A549 treated with RU486 at 1 μM for 4 hours (cell line): ENCODE measurements around the gene ITGAV. TPM values are rescaled to one million over a fixed set of nuclear protein-coding genes. Genes with fewer than 3 reads are reported as not detected.

Experiments
- total RNA-seq: library from RNA; stranded (reverse); fragments of 200-300 nt; extraction: Qiagen RNA extraction; gene quantifications from 5 replicates; pipeline ENCODE4 v1.2.3, GENCODE V29; 2022; ENCODE audit warnings: low read depth

The ITGAV gene
- 41.4 to 96.4 TPM (median 82.3 TPM) in 5 replicates for total RNA-seq

GRCh38 chr2:186589612-186590349 lies at the start of gene ITGAV:
Gene ITGAV (plus strand): TSS chr2:186590056. CDS start chr2:186590339, 283 bp downstream.

Other genes with a start within 250 kb of the ITGAV start
- gene ZC3H15, start 103.8 kb upstream of the ITGAV start, total RNA-seq, result 63.8 to 108 TPM (median 87.3 TPM) in 5 replicates
- gene FAM171B, start 104.0 kb downstream of the ITGAV start, total RNA-seq, result 0.89 to 2.3 TPM (median 2.1 TPM) in 5 replicates